ENCODE data around the gene GMDS. TPM values are rescaled to one million over a fixed set of nuclear protein-coding genes. Genes with fewer than 3 reads are reported as not detected.

Gene GMDS
- total and polyA plus RNA-seq, 2 of the 8 experiments (the other 6 are each of a cell fraction or from before 2014, with no cell fraction given), result 16.8 to 50.0 TPM

GRCh38 chr6:1643830-1644445, 601.5 kb downstream of the GMDS start:
- Histone ChIP-seq H2BK20ac (ENCODE audit: low read length) (no peak overlapping the region), H2BK5ac (ENCODE audit: low read depth, low read length) (0 out of 2 replicates have a peak overlapping the region, but pooled peaks have one; percentile 4), H3K79me2 (ENCODE audit: control insufficient read depth in 1 of 2, insufficient read depth in 2 of 2, low read length in 2 of 2) (no peaks in the 10 kb centered on the region), H3K36me3 (ENCODE audit: control insufficient read depth in 2 of 4, insufficient read depth in 4 of 4, low read length in 3 of 4) (no peaks in the 10 kb centered on the region), H3K4me1 (replicated peaks in 1 of 4; ENCODE audit: control insufficient read depth in 3 of 4, insufficient read depth in 4 of 4, low read length in 3 of 4) (peaks cover 4 to 15% (median 5%) of the 10 kb centered on the region in 4 experiments; a peak in 5 of 7 replicates), H3K79me1 (ENCODE audit: low read depth, low read length) (no peaks in the 10 kb centered on the region), H3K9me3 (ENCODE audit: insufficient read depth in 2 of 2, low read depth in 1 of 2, low read length in 1 of 2) (no peaks in the 10 kb centered on the region), H3K4ac (replicated peaks; ENCODE audit: insufficient read length, low read depth, low read length) (no peak overlapping the region), H3K14ac (ENCODE audit: insufficient read length) (no peak overlapping the region), H3K56ac (replicated peaks; ENCODE audit: insufficient read length, low read depth, low read length) (no peak overlapping the region), H4K91ac (replicated peaks; ENCODE audit: insufficient read length, low read length) (no peak overlapping the region), H2AFZ (ENCODE audit: low read length) (no peak overlapping the region), H3K23ac (ENCODE audit: insufficient read length) (no peak overlapping the region), H4K20me1 (replicated peaks in 1 of 2; ENCODE audit: control insufficient read depth in 1 of 2, insufficient read depth in 2 of 2, low read length in 2 of 2) (peaks cover 2 to 3% of the 10 kb centered on the region in 2 experiments), H2BK12ac (ENCODE audit: low read depth, low read length) (0 out of 2 replicates have a peak overlapping the region, but pooled peaks have one; percentile 2), H2BK15ac (ENCODE audit: low read length) (no peak overlapping the region), H4K8ac (ENCODE audit: extremely low read depth, insufficient read depth, low read length) (peak overlapping the region; percentile 52; the same call in 1 of the 2 replicates), H3K27ac (ENCODE audit: low read depth, low read length) (no peak overlapping the region), H4K5ac (ENCODE audit: insufficient read length, low read depth, low read length) (no peak overlapping the region), H2AK5ac (ENCODE audit: low read depth, low read length) (no peak overlapping the region), H2BK120ac (replicated peaks; ENCODE audit: low read depth, low read length) (no peak overlapping the region), H3K4me3 (ENCODE audit: extremely low read depth in 1 of 4, insufficient read depth in 2 of 4, low read depth in 3 of 4, low read length in 4 of 4) (no peak overlapping the region), H3K23me2 (ENCODE audit: low read depth, low read length) (no peaks in the 10 kb centered on the region), H3K18ac (ENCODE audit: extremely low read depth, low read length) (0 out of 2 replicates have a peak overlapping the region, but pooled peaks have one; percentile 11), H3K4me2 (ENCODE audit: insufficient read depth in 1 of 2, low read depth in 2 of 2, low read length in 2 of 2) (no peak overlapping the region), H3K27me3 (replicated peaks in 1 of 4; ENCODE audit: control insufficient read depth in 3 of 4, extremely low read depth in 1 of 4, insufficient read depth in 3 of 4, low read length in 3 of 4) (no peaks in the 10 kb centered on the region), H3K9ac (replicated peaks in 1 of 4; ENCODE audit: extremely low read depth in 1 of 4, low read depth in 3 of 4, low read length in 3 of 4) (no peak overlapping the region; a peak in 2 of 7 replicates)
- TF ChIP-seq BACH1 (IDR thresholded peaks at IDR 0.05; ENCODE audit: low read length) (no peak), GABPA (IDR thresholded peaks at IDR 0.05; ENCODE audit: borderline replicate concordance, insufficient read depth, low read length) (no peak), MAFK (IDR thresholded peaks at IDR 0.05; ENCODE audit: low read depth, low read length) (no peak), NRF1 (IDR thresholded peaks at IDR 0.05; ENCODE audit: low read depth, low read length) (no peak), SUZ12 (IDR thresholded peaks at IDR 0.05; ENCODE audit: low read length) (no peak), ZNF274 (IDR thresholded peaks at IDR 0.05; ENCODE audit: borderline replicate concordance, extremely low read depth, low read length) (no peak)
- ChIA-PET CTCF (ENCODE audit: partially characterized antibody) (interaction anchor here (0.6 to 1.1 kb wide), 2 partner anchors 43 to 158 kb away, joined by 3 to 4 read pairs; no protein-coding TSS in a partner anchor), POLR2A (ENCODE audit: partially characterized antibody) (no interaction called here)
- 77% methylated on average over 18 of the region's 18 CpGs; no CpG with 5 or more reads in 1 of the 2 experiments for WGBS, 2 experiments (ENCODE audit: extremely low coverage in 1 of 2, insufficient coverage in 1 of 2, insufficient read length in 1 of 2, insufficient replicate concordance in 2 of 2, low coverage in 1 of 2, low lambda C conversion rate in 2 of 2, missing lambda C conversion rate in 1 of 2)
- FAIRE-seq (no peak), DNase-seq (ENCODE audit: low read depth in 1 of 2, low spot score in 2 of 2) (no peak)
